Measurements from ENCODE around the gene CEP85. TPM values are rescaled to one million over a fixed set of nuclear protein-coding genes. Genes with fewer than 3 reads are reported as not detected.

CEP85 gene
- total and polyA plus RNA-seq, 2 donors, result 9.7 to 18.7 TPM

- Histone ChIP-seq H3K27ac (ENCODE audit: low read depth in 1 of 2, low read length in 1 of 2) (no peak overlapping the region), H3K27me3 (ENCODE audit: control insufficient read depth in 2 of 2, insufficient read depth in 1 of 2, low read length in 1 of 2) (no peaks in the 10 kb centered on the region), H3K36me3 (ENCODE audit: control insufficient read depth in 2 of 2, insufficient read depth in 2 of 2, low read length in 1 of 2) (peaks cover 4 to 14% of the 10 kb centered on the region in 2 donors), H3K9me3 (ENCODE audit: control insufficient read depth in 2 of 2, insufficient read depth in 1 of 2, low read length in 1 of 2) (peaks cover 0 to 5% of the 10 kb centered on the region in 2 donors), H3K4me1 (ENCODE audit: control insufficient read depth in 2 of 2, insufficient read depth in 2 of 2, low read length in 2 of 2) (peaks cover 9 to 18% of the 10 kb centered on the region in 2 donors), H3K4me3 (ENCODE audit: low read length in 2 of 2) (no peak overlapping the region)
- WGBS, result 59% methylated on average over 6 of the region's 6 CpGs
- DNase-seq (ENCODE audit: low read depth in 6 of 9, low spot score in 9 of 9), result peak in 1 of 9 donors; percentile 39
These were observed 3.4 kb downstream of the CEP85 start for GRCh38 chr1:26237230-26237966.

- Histone ChIP-seq H3K27me3 (ENCODE audit: control insufficient read depth in 2 of 2, insufficient read depth in 1 of 2, low read length in 1 of 2) (no peaks in the 10 kb centered on the region), H3K9me3 (ENCODE audit: control insufficient read depth in 2 of 2, insufficient read depth in 1 of 2, low read length in 1 of 2) (no peaks in the 10 kb centered on the region), H3K4me3 (ENCODE audit: low read length in 2 of 2) (no peak overlapping the region), H3K4me1 (ENCODE audit: control insufficient read depth in 2 of 2, insufficient read depth in 2 of 2, low read length in 2 of 2) (peaks cover 8 to 11% of the 10 kb centered on the region in 2 donors), H3K36me3 (ENCODE audit: control insufficient read depth in 2 of 2, insufficient read depth in 2 of 2, low read length in 1 of 2) (peaks cover 14 to 33% of the 10 kb centered on the region in 2 donors), H3K27ac (ENCODE audit: low read depth in 1 of 2, low read length in 1 of 2) (no peak overlapping the region)
- no peak for DNase-seq (ENCODE audit: low read depth in 6 of 9, low spot score in 9 of 9)
- WGBS, result 99% methylated on average over 4 of the region's 4 CpGs
These were observed 5.9 kb downstream of the CEP85 start for GRCh38 chr1:26239936-26240335.

DNA sequence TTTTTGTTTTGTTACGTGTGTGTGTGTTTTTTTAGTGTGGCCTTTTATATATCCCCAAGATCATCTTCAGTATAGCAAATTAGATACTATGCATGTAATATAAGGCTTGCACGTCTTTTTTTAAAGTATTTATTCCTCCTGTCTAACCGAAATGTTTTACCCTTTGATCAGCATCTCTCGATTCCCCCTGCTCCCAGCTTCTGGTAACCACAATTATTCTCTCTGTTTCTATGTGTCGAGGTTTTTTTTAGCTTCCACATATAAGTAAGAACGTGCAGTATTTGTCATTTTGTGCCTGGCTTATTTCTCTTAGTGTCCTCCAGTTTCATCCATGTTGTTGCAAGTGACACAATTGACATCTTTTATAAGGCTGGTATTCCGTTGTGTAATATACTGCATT lies 18.7 kb downstream of the CEP85 start:
- no peak overlapping the region for H3K4me3 ChIP-seq (ENCODE audit: low read length in 2 of 2)
- 83% methylated on average over 7 of the region's 7 CpGs for WGBS
- no peak overlapping the region for H3K27ac ChIP-seq (ENCODE audit: low read depth in 1 of 2, low read length in 1 of 2)
- DNase-seq (ENCODE audit: low read depth in 6 of 9, low spot score in 9 of 9), result no peak
- peaks cover 34 to 52% of the 10 kb centered on the region in 2 donors for H3K36me3 ChIP-seq (ENCODE audit: control insufficient read depth in 2 of 2, insufficient read depth in 2 of 2, low read length in 1 of 2)
- H3K9me3 ChIP-seq (ENCODE audit: control insufficient read depth in 2 of 2, insufficient read depth in 1 of 2, low read length in 1 of 2), result no peaks in the 10 kb centered on the region
- H3K4me1 ChIP-seq (ENCODE audit: control insufficient read depth in 2 of 2, insufficient read depth in 2 of 2, low read length in 2 of 2), result no peaks in the 10 kb centered on the region
- no peaks in the 10 kb centered on the region for H3K27me3 ChIP-seq (ENCODE audit: control insufficient read depth in 2 of 2, insufficient read depth in 1 of 2, low read length in 1 of 2)

DNA sequence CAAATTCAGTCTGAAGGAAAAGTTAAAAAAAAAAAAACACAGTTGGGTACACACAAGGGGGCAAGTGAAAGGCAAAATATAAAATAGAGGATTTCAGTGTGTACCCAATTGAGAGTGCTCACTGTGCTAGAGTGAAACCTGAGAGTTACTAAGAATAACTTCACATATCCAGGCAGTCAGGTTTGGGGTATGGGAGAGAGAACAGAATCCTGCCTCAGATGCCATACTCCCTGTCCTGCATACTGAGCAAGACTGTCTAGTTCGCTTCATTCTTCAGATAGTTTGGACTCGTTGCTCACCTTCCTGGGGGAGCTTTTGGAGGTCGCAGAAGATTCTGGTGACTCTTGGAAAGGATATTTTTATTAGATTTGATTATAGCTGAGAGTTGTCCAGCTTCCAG lies 20.4 kb downstream of the CEP85 start:
- WGBS, result 98% methylated on average over 3 of the region's 3 CpGs
- Histone ChIP-seq H3K27me3 (ENCODE audit: control insufficient read depth in 2 of 2, insufficient read depth in 1 of 2, low read length in 1 of 2) (no peaks in the 10 kb centered on the region), H3K4me1 (ENCODE audit: control insufficient read depth in 2 of 2, insufficient read depth in 2 of 2, low read length in 2 of 2) (peaks cover 0 to under 1% of the 10 kb centered on the region in 2 donors), H3K27ac (ENCODE audit: low read depth in 1 of 2, low read length in 1 of 2) (no peak overlapping the region), H3K36me3 (ENCODE audit: control insufficient read depth in 2 of 2, insufficient read depth in 2 of 2, low read length in 1 of 2) (peaks cover 45 to 61% of the 10 kb centered on the region in 2 donors), H3K9me3 (ENCODE audit: control insufficient read depth in 2 of 2, insufficient read depth in 1 of 2, low read length in 1 of 2) (no peaks in the 10 kb centered on the region), H3K4me3 (ENCODE audit: low read length in 2 of 2) (no peak overlapping the region)
- no peak for DNase-seq (ENCODE audit: low read depth in 6 of 9, low spot score in 9 of 9)

GRCh38 chr1:26257222-26257621 lies 23.2 kb downstream of the CEP85 start:
- DNase-seq (ENCODE audit: low read depth in 6 of 9, low spot score in 9 of 9), result no peak
- over 99% methylated on average over 2 of the region's 2 CpGs for WGBS
- Histone ChIP-seq H3K27ac (ENCODE audit: low read depth in 1 of 2, low read length in 1 of 2) (no peak overlapping the region), H3K27me3 (ENCODE audit: control insufficient read depth in 2 of 2, insufficient read depth in 1 of 2, low read length in 1 of 2) (no peaks in the 10 kb centered on the region), H3K9me3 (ENCODE audit: control insufficient read depth in 2 of 2, insufficient read depth in 1 of 2, low read length in 1 of 2) (no peaks in the 10 kb centered on the region), H3K36me3 (ENCODE audit: control insufficient read depth in 2 of 2, insufficient read depth in 2 of 2, low read length in 1 of 2) (peaks cover 51 to 68% of the 10 kb centered on the region in 2 donors), H3K4me1 (ENCODE audit: control insufficient read depth in 2 of 2, insufficient read depth in 2 of 2, low read length in 2 of 2) (peaks cover 0 to 7% of the 10 kb centered on the region in 2 donors), H3K4me3 (ENCODE audit: low read length in 2 of 2) (no peak overlapping the region)

- no peak overlapping the region for H3K27ac ChIP-seq (ENCODE audit: low read depth in 1 of 2, low read length in 1 of 2)
- no peaks in the 10 kb centered on the region for H3K9me3 ChIP-seq (ENCODE audit: control insufficient read depth in 2 of 2, insufficient read depth in 1 of 2, low read length in 1 of 2)
- peaks cover 0 to 7% of the 10 kb centered on the region in 2 donors for H3K4me1 ChIP-seq (ENCODE audit: control insufficient read depth in 2 of 2, insufficient read depth in 2 of 2, low read length in 2 of 2)
- H3K4me3 ChIP-seq (ENCODE audit: low read length in 2 of 2), result no peak overlapping the region
- no peaks in the 10 kb centered on the region for H3K27me3 ChIP-seq (ENCODE audit: control insufficient read depth in 2 of 2, insufficient read depth in 1 of 2, low read length in 1 of 2)
- peaks cover 65 to 85% of the 10 kb centered on the region in 2 donors for H3K36me3 ChIP-seq (ENCODE audit: control insufficient read depth in 2 of 2, insufficient read depth in 2 of 2, low read length in 1 of 2)
- WGBS, result 92% methylated on average over 2 of the region's 2 CpGs
- no peak for DNase-seq (ENCODE audit: low read depth in 6 of 9, low spot score in 9 of 9)
These were observed 25.0 kb downstream of the CEP85 start for GRCh38 chr1:26259005-26259404.

DNA sequence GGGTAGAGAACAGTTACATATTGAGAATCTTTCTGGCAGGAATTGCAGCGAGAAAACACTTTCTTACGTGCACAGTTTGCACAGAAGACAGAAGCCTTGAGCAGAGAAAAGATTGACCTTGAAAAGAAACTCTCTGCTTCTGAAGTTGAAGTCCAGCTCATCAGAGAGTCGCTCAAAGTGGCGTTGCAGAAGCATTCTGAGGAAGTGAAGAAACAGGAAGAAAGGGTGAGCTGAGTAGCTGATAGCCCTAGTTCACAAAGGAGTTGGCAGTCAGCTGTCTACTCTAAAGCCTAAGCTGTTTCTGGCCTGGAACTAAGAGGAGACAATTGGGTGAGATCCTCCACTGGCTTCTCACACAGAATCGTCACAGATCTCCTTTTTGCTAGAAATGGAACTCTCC lies 25.6 kb downstream of the CEP85 start:
- no peak for DNase-seq (ENCODE audit: low read depth in 6 of 9, low spot score in 9 of 9)
- WGBS, result 83% methylated on average over 5 of the region's 5 CpGs

DNA sequence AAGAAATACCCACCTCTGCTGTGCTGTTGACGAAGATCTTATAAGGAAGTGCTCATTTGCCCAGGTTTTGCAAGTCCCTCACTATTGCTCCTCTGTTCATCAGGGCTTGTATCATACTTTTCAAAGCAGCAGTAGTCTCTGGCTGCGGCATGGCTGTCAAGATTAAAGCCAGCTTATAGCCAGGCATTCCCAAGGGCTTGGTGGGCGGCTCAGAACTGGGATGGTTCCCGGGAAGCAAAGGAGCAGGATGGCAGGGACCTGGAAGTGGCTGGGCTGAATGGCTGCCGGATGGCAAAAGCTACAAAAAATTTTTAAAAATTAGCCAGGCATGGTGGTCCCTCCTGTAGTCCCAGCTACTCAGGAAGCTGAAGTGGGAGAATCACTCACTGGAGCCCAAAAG lies 29.2 kb downstream of the CEP85 start:
- Histone ChIP-seq H3K4me1 (ENCODE audit: control insufficient read depth in 2 of 2, insufficient read depth in 2 of 2, low read length in 2 of 2) (peaks cover 0 to 7% of the 10 kb centered on the region in 2 donors), H3K27ac (ENCODE audit: low read depth in 1 of 2, low read length in 1 of 2) (no peak overlapping the region), H3K27me3 (ENCODE audit: control insufficient read depth in 2 of 2, insufficient read depth in 1 of 2, low read length in 1 of 2) (no peaks in the 10 kb centered on the region), H3K9me3 (ENCODE audit: control insufficient read depth in 2 of 2, insufficient read depth in 1 of 2, low read length in 1 of 2) (peaks cover 0 to 3% of the 10 kb centered on the region in 2 donors), H3K4me3 (ENCODE audit: low read length in 2 of 2) (no peak overlapping the region), H3K36me3 (ENCODE audit: control insufficient read depth in 2 of 2, insufficient read depth in 2 of 2, low read length in 1 of 2) (peaks cover 54 to 76% of the 10 kb centered on the region in 2 donors)
- DNase-seq (ENCODE audit: low read depth in 6 of 9, low spot score in 9 of 9), result no peak
- WGBS, result 98% methylated on average over 5 of the region's 5 CpGs

More for the DNA sequence above, 25.6 kb downstream of the CEP85 start:
- Histone ChIP-seq H3K9me3 (ENCODE audit: control insufficient read depth in 2 of 2, insufficient read depth in 1 of 2, low read length in 1 of 2) (no peaks in the 10 kb centered on the region), H3K27me3 (ENCODE audit: control insufficient read depth in 2 of 2, insufficient read depth in 1 of 2, low read length in 1 of 2) (no peaks in the 10 kb centered on the region), H3K4me3 (ENCODE audit: low read length in 2 of 2) (no peak overlapping the region), H3K27ac (ENCODE audit: low read depth in 1 of 2, low read length in 1 of 2) (no peak overlapping the region), H3K4me1 (ENCODE audit: control insufficient read depth in 2 of 2, insufficient read depth in 2 of 2, low read length in 2 of 2) (peaks cover 0 to 7% of the 10 kb centered on the region in 2 donors), H3K36me3 (ENCODE audit: control insufficient read depth in 2 of 2, insufficient read depth in 2 of 2, low read length in 1 of 2) (peaks cover 66 to 85% of the 10 kb centered on the region in 2 donors)

- 92% methylated on average over 1 of the region's 1 CpG for WGBS
- DNase-seq (ENCODE audit: low read depth in 6 of 9, low spot score in 9 of 9), result no peak
- H3K4me1 ChIP-seq (ENCODE audit: control insufficient read depth in 2 of 2, insufficient read depth in 2 of 2, low read length in 2 of 2), result no peaks in the 10 kb centered on the region
- peaks cover 5 to 12% of the 10 kb centered on the region in 2 donors for H3K9me3 ChIP-seq (ENCODE audit: control insufficient read depth in 2 of 2, insufficient read depth in 1 of 2, low read length in 1 of 2)
- no peak overlapping the region for H3K27ac ChIP-seq (ENCODE audit: low read depth in 1 of 2, low read length in 1 of 2)
- no peaks in the 10 kb centered on the region for H3K27me3 ChIP-seq (ENCODE audit: control insufficient read depth in 2 of 2, insufficient read depth in 1 of 2, low read length in 1 of 2)
- H3K36me3 ChIP-seq (ENCODE audit: control insufficient read depth in 2 of 2, insufficient read depth in 2 of 2, low read length in 1 of 2), result peaks cover 59 to 76% of the 10 kb centered on the region in 2 donors
- H3K4me3 ChIP-seq (ENCODE audit: low read length in 2 of 2), result no peak overlapping the region
These were observed 31.4 kb downstream of the CEP85 start for GRCh38 chr1:26265405-26265804.

Data from thymus (tissue), 11 donors.